ENCODE results near the gene CDHR3.

CDHR3 gene

GRCh38 chr7:106023369-106024322, 60.6 kb downstream of the CDHR3 start:
- no peak for FAIRE-seq
- no peak for DNase-seq (ENCODE audit: low spot score)

GRCh38 chr7:106026101-106026500, 63.0 kb downstream of the CDHR3 start:
- FAIRE-seq (no peak), DNase-seq (ENCODE audit: low spot score) (no peak)

GRCh38 chr7:106029451-106029850, 66.4 kb downstream of the CDHR3 start:
- no peak for FAIRE-seq
- no peak for DNase-seq (ENCODE audit: low spot score)

- FAIRE-seq (no peak), DNase-seq (ENCODE audit: low spot score) (no peak)
These were observed 66.9 kb downstream of the CDHR3 start for GRCh38 chr7:106029941-106030340.

GRCh38 chr7:106031300-106032035, 68.4 kb downstream of the CDHR3 start:
- no peak for DNase-seq (ENCODE audit: low spot score)
- FAIRE-seq, result no peak

GRCh38 chr7:106032295-106032694, 69.2 kb downstream of the CDHR3 start:
- no peak for DNase-seq (ENCODE audit: low spot score)
- no peak for FAIRE-seq

GRCh38 chr7:106033735-106034134, 70.7 kb downstream of the CDHR3 start:
- DNase-seq (ENCODE audit: low spot score), result no peak
- no peak for FAIRE-seq

- DNase-seq (ENCODE audit: low spot score) (no peak), FAIRE-seq (no peak)
These were observed 71.3 kb downstream of the CDHR3 start for GRCh38 chr7:106034383-106034782.

GRCh38 chr7:106035568-106035967, 72.5 kb downstream of the CDHR3 start:
- FAIRE-seq, result no peak
- DNase-seq (ENCODE audit: low spot score), result no peak

GRCh38 chr7:106036004-106036403, 72.9 kb downstream of the CDHR3 start:
- DNase-seq (ENCODE audit: low spot score) (no peak), FAIRE-seq (no peak)

GRCh38 chr7:106037489-106038176, 74.6 kb downstream of the CDHR3 start:
- FAIRE-seq (no peak), DNase-seq (ENCODE audit: low spot score) (no peak)

- FAIRE-seq (no peak), DNase-seq (ENCODE audit: low spot score) (no peak)
These were observed 75.2 kb downstream of the CDHR3 start for GRCh38 chr7:106038289-106038688.

- no peak for FAIRE-seq
- no peak for DNase-seq (ENCODE audit: low spot score)
These were observed 75.9 kb downstream of the CDHR3 start for GRCh38 chr7:106038916-106039315.

- DNase-seq (ENCODE audit: low spot score) (no peak), FAIRE-seq (no peak)
These were observed 76.5 kb downstream of the CDHR3 start for GRCh38 chr7:106039486-106040060.

- no peak for FAIRE-seq
These were observed 78.2 kb downstream of the CDHR3 start for GRCh38 chr7:106041140-106041717.

GRCh38 chr7:106042196-106042611, 79.1 kb downstream of the CDHR3 start:
- DNase-seq (ENCODE audit: low spot score) (no peak), FAIRE-seq (no peak)

More at GRCh38 chr7:106041140-106041717, 78.2 kb downstream of the CDHR3 start:
- peak; percentile 84 for DNase-seq (ENCODE audit: low spot score)

GRCh38 chr7:106045139-106045538, 82.1 kb downstream of the CDHR3 start:
- DNase-seq (ENCODE audit: low spot score), result no peak
- FAIRE-seq, result no peak

GRCh38 chr7:106045586-106045985, 82.5 kb downstream of the CDHR3 start:
- FAIRE-seq (no peak), DNase-seq (ENCODE audit: low spot score) (no peak)

GRCh38 chr7:106047184-106047583, 84.1 kb downstream of the CDHR3 start:
- no peak for FAIRE-seq

GRCh38 chr7:106047818-106048705, 85.0 kb downstream of the CDHR3 start:
- DNase-seq (ENCODE audit: low spot score) (no peak), FAIRE-seq (no peak)

More at GRCh38 chr7:106047184-106047583, 84.1 kb downstream of the CDHR3 start:
- DNase-seq (ENCODE audit: low spot score), result no peak

All from urothelium cell line (cell line).